Loucy (cell line): Measurements from ENCODE around the gene BCAS4.

ENCODE experiments used
- H2AFZ ChIP-seq: fragments of 200-600 bp; sonication (generic); 2 replicates; pipeline ENCODE4 v1.6.0; 2016; ENCODE audit warnings: antibody characterized with exemption, mild to moderate bottlenecking, low read length, moderate library complexity
- H3F3A ChIP-seq: fragments of 200-600 bp; 2 replicates; pipeline ENCODE4 v1.6.0; 2016; ENCODE audit warnings: antibody characterized with exemption, low read depth, mild to moderate bottlenecking
- H3K27me3 ChIP-seq: fragments of 200-600 bp; sonication (generic); 2 replicates; pipeline ENCODE4 v1.6.1; 2014; ENCODE audit warnings: low read length, mild to moderate bottlenecking; ENCODE audit not compliant: insufficient read depth, poor library complexity, severe bottlenecking
- H3K36me3 ChIP-seq: fragments of 200-600 bp; sonication (generic); 2 replicates; pipeline ENCODE4 v1.6.1; 2016; ENCODE audit warnings: low read length; ENCODE audit not compliant: insufficient read depth
- H3K4me1 ChIP-seq: fragments of 200-600 bp; sonication (generic); 2 replicates; pipeline ENCODE4 v1.5.1; 2014; ENCODE audit warnings: low read length, mild to moderate bottlenecking; ENCODE audit not compliant: insufficient read depth, poor library complexity, severe bottlenecking
- H3K4me2 ChIP-seq: fragments of 200-600 bp; sonication (generic); 2 replicates; pipeline ENCODE4 v1.6.0; 2014; ENCODE audit warnings: antibody characterized with exemption, low read length, low read depth, mild to moderate bottlenecking; ENCODE audit not compliant: poor library complexity, severe bottlenecking
- H3K4me3 ChIP-seq: fragments of 200-600 bp; sonication (generic); 2 replicates; pipeline ENCODE4 v1.5.1; 2014; ENCODE audit warnings: low read length, mild to moderate bottlenecking, mixed read lengths; ENCODE audit not compliant: poor library complexity, severe bottlenecking
- H3K79me2 ChIP-seq: fragments of 200-600 bp; sonication (generic); 2 replicates; pipeline ENCODE4 v1.6.1; 2014; ENCODE audit warnings: low read length; ENCODE audit not compliant: insufficient read depth
- H3K9ac ChIP-seq: fragments of 200-600 bp; sonication (generic); 2 replicates; pipeline ENCODE4 v1.6.0; 2014; ENCODE audit warnings: mild to moderate bottlenecking, low read depth, low read length, moderate library complexity; ENCODE audit not compliant: poor library complexity, severe bottlenecking
- H3K9me2 ChIP-seq: fragments of 200-600 bp; sonication (generic); replicated peaks from 2 replicates; pipeline ENCODE4 v1.6.1; 2016; ENCODE audit warnings: low read depth, low read length, mixed read lengths
- H3K9me3 ChIP-seq: fragments of 200-600 bp; sonication (generic); 2 replicates; pipeline ENCODE4 v1.6.1; 2014; ENCODE audit warnings: mild to moderate bottlenecking, antibody characterized with exemption, low read length, low read depth; ENCODE audit not compliant: insufficient read depth
- H4K20me1 ChIP-seq: fragments of 200-600 bp; sonication (generic); 2 replicates; pipeline ENCODE4 v1.6.0; 2014; ENCODE audit warnings: antibody characterized with exemption, low read length, mild to moderate bottlenecking; ENCODE audit not compliant: insufficient read depth, poor library complexity, severe bottlenecking
- EZH2phosphoT487 ChIP-seq: fragments of 200-600 bp; IDR thresholded peaks from 2 replicates; pipeline ENCODE4 v1.6.1; 2018; ENCODE audit warnings: antibody characterized with exemption, mild to moderate bottlenecking, moderate library complexity, borderline replicate concordance
- TF ChIP-seq, protein P1 (sequence below): fragments of 200-600 bp; sonication (generic); conservative IDR thresholded peaks from 2 replicates; pipeline ENCODE4 v1.5.1; 2014; ENCODE audit warnings: mild to moderate bottlenecking, antibody characterized with exemption, low read length

BCAS4 gene

DNA sequence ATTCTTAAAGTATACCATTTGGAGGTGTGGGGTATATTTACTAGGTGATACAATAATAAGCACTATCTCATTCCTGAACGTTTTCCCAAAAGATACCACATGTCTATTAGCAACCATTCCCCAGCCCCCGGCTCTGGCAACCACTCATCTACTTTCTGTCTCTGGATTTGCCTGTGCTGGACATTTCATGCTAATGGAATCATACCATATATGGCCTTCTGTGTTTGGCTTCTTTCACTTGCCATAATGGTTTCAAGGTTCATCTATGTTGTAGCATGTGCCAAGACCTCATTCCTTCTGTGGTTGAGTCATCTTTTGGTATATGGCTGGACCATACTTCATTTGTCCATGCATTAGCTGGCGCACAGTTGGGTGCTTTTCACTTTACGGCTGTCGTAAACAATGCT lies 39.7 kb downstream of the BCAS4 start:
- Histone ChIP-seq H2AFZ (no peak overlapping the region), H3K27me3 (no peaks in the 10 kb centered on the region), H3K9ac (no peak overlapping the region), H3K79me2 (no peaks in the 10 kb centered on the region), H3K9me2 (no peaks in the 10 kb centered on the region), H3F3A (no peaks in the 10 kb centered on the region), H3K4me1 (no peaks in the 10 kb centered on the region), H3K36me3 (no peaks in the 10 kb centered on the region), H3K4me2 (no peak overlapping the region), H3K4me3 (no peak overlapping the region), H3K9me3 (no peaks in the 10 kb centered on the region), H4K20me1 (no peaks in the 10 kb centered on the region)
- TF ChIP-seq, protein P1, sequence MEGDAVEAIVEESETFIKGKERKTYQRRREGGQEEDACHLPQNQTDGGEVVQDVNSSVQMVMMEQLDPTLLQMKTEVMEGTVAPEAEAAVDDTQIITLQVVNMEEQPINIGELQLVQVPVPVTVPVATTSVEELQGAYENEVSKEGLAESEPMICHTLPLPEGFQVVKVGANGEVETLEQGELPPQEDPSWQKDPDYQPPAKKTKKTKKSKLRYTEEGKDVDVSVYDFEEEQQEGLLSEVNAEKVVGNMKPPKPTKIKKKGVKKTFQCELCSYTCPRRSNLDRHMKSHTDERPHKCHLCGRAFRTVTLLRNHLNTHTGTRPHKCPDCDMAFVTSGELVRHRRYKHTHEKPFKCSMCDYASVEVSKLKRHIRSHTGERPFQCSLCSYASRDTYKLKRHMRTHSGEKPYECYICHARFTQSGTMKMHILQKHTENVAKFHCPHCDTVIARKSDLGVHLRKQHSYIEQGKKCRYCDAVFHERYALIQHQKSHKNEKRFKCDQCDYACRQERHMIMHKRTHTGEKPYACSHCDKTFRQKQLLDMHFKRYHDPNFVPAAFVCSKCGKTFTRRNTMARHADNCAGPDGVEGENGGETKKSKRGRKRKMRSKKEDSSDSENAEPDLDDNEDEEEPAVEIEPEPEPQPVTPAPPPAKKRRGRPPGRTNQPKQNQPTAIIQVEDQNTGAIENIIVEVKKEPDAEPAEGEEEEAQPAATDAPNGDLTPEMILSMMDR = no peak
- no peak for TF ChIP-seq EZH2phosphoT487

DNA sequence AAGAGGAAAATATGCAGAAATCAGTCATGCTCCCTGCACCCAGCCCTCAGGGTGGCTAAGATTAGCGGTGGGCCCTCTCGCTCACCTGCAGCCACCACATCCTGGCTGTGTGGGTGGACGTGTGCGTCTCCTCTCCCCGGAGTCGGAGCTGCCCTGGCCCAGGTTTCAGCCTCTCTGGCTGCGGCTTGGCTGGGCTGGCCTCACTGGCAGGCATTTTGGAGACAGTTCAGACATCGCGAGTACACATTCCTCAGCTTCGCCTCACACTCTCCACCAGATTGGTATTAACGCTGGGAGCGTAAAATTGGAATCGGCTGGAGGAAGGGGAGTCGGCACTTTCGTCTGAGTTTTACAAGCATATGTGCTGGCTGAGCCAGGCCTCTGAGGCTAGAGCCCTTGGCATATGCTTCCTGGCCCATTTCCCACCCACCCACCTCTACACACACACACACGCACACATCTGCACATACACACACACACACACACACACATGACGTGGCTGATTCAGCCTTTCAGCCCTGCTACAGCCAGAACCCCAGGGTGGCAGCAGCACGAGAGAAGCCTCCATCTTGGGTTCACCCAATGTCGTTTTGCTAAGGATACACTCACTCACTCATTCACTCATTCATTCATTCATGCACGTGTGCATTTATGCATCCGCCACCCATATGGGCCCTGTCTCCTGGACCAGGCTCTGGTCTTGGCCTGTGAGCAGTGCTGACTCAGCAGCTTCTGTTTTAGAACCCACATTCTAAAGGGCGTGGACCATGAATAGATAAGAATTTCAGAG lies 42.9 kb downstream of the BCAS4 start:
- Histone ChIP-seq H3K4me1 (no peaks in the 10 kb centered on the region), H3K4me2 (no peak overlapping the region), H3K9me3 (no peaks in the 10 kb centered on the region), H3K27me3 (no peaks in the 10 kb centered on the region), H3K36me3 (no peaks in the 10 kb centered on the region), H2AFZ (no peak overlapping the region), H3K9me2 (no peaks in the 10 kb centered on the region), H4K20me1 (no peaks in the 10 kb centered on the region), H3K79me2 (no peaks in the 10 kb centered on the region), H3K4me3 (no peak overlapping the region), H3K9ac (no peak overlapping the region), H3F3A (no peaks in the 10 kb centered on the region)
- no peak for TF ChIP-seq EZH2phosphoT487
- TF ChIP-seq, protein P1 = no peak

DNA sequence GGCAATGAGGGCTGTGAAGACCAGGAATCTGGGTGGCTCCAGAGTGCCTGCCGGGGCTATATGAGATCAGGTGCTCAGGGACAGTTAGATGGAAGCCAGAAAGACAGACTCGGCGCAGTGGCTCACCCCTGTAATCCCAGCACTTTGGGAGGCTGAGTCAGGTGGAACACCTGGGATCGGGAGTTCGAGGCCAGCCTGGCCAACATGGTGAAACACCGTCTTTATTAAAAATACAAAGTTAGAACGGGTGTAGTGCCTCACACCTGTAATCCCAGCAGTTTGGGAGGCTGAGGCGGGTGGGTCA lies 43.4 kb downstream of the BCAS4 start:
- no peaks in the 10 kb centered on the region for H3K27me3 ChIP-seq
- H2AFZ ChIP-seq = no peak overlapping the region
- no peaks in the 10 kb centered on the region for H3K36me3 ChIP-seq
- H3K4me1 ChIP-seq = no peaks in the 10 kb centered on the region
- no peaks in the 10 kb centered on the region for H3F3A ChIP-seq
- no peak overlapping the region for H3K9ac ChIP-seq
- no peak overlapping the region for H3K4me3 ChIP-seq
- H3K9me3 ChIP-seq = no peaks in the 10 kb centered on the region
- TF ChIP-seq EZH2phosphoT487 = no peak
- TF ChIP-seq, protein P1 = no peak
- no peaks in the 10 kb centered on the region for H4K20me1 ChIP-seq
- H3K9me2 ChIP-seq = no peaks in the 10 kb centered on the region
- H3K4me2 ChIP-seq = no peak overlapping the region
- H3K79me2 ChIP-seq = no peaks in the 10 kb centered on the region
